IPS DF 4.7 (cell line): ENCODE data around the gene ZFPM1.

Experiments used
- DNase-seq: peaks from one replicate; pipeline ENCODE4 v3.0.0-alpha.2; 2013; ENCODE audit warnings: low spot score; ENCODE audit errors: extremely low read depth

The ZFPM1 gene

DNA sequence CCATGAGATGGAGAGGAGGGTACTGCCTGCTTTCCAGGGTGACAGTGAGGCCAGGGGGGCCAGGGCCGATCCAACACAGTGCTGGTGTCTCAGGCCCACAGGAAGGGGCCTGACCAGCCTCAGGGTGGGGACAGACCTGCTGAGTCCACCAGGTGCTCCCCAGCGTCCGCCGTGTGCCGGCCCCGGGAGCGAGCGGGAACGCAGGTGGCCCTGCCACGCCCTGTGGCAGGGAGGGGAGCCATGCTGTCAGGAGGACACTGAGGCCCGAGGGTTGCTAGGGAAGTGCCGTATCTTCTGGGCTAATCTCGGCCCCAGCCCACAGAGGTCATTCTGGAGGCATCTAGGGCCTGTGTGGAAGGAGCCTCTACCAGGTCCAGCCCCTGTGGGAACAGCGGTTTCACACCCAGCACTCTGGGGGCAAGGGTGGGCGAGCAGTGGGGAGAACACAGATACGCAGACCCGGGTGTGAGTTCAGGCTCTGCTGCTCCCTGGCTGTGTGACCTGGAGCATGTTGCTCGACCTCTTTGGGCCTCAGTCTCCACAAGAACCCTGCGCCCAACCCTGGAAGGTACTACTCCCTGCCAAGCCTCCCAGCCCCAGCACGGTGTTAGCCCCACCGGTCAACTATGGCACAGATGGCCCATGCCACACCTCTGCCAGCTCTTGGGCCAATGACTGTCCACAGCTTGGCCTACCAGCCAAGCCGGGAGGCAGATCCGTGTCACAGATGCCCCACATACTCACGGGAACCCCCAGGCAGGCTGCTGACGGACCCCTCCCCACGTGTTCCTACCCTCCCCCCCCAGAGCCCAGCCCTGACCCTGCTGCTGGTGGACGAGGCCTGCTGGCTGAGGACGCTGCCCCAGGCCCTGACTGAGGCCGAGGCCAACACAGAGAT is 73.2 kb downstream of the ZFPM1 start:
- DNase-seq, result no peak

DNA sequence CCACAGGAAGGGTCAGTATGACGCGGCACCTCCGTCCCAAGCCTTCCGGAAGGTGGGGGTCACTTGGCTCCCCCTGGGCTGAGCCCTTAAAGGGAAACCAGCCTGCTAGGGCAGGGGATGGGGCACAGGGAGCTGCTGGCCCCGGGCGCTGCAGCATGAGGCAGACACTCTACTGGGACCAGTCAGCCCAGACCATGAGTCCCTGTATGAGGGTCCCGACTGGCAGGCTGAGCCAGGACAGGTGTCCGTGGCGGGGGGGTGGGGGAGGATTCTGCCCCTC is 73.8 kb downstream of the ZFPM1 start:
- DNase-seq, result no peak

DNA sequence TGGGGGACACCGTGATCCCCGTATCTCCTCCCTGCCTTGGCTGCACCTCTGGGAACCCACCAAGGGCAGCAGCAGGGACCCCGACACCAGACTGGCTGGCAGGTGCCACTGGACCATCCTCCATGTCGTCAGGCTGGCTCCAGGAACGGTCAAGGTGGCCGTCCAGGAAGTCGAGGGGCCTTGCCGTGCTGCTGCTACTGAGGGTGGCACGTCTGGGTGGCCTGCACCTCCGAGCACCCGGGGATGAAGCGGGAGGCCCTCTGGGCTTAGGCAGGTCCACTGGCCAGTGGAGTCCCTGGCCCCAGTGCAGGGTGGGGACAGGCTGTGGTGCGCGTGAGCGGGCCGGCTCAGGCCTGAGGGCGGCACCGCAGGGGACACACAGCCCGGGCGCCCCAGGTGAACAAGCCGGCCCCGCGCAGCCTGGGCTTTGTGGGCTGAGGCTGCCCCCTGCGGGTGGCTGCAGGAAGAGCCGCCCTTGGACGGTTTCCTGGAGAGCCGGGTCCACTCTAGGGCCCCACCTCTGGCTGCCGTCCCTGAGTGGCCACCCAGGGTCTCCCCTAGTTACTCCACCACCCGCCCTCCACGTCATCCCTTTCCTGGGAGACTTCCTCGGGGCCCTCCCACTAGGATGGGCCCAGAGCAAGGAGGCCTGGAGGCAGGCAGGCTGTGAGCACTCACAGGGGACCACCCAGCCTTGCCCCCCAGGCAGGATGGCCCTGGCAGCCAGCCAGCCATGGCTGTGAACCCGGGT is 74.3 kb downstream of the ZFPM1 start:
- no peak for DNase-seq

DNA sequence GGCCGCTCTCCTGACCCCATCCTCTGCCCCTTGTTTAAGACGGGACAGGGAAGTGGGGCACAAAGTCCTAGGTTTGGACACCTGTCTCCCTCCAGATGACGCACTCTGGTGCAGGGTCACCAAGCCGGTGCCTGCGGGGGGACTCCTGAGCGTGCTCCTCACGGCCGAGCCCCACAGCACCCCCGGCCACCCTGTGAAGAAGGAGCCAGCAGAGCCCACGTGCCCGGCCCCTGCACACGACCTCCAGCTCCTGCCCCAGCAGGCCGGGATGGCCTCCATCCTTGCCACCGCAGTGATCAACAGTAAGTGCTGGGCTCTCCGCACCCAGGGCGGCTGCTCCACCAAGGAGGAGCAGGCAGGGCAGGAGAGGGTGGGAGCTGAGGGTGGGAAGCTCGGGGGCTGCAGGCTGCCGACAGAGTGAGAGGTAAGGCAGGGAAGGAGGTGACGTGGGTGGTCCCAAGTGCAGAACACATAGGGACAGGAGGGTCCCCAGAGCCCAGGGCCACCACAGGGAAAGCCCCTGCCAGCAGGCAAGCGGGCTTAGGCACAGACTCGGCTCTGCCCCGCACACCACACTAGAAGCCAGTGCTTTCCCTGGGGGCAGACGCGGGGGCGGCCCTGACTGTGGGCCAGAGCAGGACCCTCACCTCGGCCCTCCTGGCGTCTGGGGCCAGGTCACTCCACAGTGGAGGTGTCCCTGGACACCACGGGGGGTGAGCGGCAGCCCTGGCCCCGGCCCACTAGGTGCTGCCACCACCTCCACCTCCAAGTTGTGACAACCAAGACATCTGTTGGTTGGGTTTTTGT is 75.1 kb downstream of the ZFPM1 start:
- DNase-seq, result no peak

DNA sequence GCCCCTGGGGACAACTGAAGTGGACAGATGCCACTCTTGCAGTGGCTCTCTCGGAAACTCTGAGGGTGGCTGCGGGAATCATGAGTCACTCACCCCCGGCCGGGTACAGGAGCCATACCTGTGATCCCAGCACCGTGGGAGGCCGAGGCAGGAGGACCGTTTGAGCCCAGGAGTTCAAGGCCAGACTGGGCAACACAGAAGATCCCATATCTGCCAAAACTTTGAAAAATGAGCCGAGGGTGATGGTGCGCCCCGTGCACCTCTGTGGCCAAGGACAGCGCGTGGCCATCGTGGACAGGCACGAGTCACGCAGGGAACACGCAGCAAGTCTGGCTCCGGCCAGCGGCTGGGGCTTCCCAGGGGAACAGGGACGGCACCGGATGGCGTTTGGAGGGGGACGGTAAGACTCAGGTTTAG is 75.8 kb downstream of the ZFPM1 start:
- no peak for DNase-seq

DNA sequence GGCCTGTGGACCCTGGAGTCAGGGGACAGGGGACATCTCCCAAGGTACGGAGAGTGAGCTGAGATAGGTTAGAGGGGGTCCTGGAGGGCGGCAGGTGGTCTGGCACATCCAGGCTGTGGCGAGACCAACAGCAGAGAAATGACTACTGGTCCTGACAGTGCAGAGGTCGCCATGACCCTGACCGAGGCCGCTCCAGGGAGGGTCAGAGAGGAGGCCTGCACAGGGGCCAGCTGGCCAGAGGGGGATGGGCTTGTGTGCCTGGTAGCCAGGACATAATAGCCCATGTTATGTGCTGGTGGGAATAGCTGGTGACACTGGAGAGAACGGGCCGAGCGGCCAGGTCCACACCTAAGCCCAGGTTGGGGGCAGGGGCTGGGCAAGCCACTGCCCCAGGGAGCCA is 76.5 kb downstream of the ZFPM1 start:
- DNase-seq, result no peak

DNA sequence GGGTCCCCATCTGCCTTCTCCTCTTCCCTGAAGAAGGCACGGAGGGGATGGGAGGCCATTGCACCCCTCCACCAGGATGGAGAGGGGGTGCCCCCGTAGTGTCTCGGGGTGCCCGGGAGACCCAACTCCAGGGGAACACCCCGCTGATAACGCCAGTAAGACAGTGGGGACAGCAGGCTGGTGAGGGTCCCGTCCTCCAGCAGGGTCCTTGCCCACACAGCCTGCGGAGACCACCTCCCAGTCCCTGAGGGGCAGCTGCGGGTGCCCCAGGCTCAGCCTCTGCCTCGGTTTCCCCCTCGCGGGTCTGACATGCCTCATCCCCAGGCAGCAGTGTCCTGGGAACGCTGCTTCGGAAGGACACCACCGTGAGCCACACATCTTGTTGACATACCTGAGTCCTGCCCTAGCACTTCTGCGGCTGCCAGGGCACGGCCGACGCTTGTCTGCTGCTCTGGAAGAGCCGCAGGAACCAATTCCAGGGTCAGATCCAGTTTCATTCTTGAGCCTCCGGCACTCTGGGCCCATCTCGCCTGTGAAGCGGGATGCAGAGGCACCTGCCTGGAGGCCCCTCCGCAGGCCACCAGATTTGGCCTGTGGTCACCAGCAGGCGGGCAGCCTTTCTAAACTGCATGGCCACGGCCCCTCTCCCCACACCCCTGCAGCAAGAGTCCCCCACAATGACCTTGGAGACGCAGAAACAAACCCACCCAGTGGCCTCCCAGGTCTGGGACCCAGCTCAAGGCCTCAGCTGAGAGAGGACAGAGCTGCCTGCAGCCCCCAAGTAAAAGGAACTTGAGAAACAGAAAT is 77.2 kb downstream of the ZFPM1 start:
- DNase-seq, result no peak

DNA sequence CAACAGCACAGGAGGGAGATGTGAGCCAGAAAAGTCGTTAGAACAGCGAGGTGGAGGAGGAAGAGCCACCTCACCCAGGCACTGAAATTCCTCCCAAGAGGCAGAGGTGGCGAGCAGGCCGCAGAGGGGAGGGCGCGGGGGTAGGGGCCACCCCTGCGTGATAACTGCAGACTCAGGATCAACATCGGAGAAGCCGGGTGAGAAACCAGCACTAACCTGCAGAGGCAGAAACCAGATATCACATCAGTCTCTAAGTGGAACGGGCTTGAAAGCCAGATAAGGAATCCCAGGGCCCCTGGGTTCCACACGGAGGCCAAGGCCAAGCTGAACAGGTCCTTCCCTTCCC is 77.8 kb downstream of the ZFPM1 start:
- no peak for DNase-seq

DNA sequence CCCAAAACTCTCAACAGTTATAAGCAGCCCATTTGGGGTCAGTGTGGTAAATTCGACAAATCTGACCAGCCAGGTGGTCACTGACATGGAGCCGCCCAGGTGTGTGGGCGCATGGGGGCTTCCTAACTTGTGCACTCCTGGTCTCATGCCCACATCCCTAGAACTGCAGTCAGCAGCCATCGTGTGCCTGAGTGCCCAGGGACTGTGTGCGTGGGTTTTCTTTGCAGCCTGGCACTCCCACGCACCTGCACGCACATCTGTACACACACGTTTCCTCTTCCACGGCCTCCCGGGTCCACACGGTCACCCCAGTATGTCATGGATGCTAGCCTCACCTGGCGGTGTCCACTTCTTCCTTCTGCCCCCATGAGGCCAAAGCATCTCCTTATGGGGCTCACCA is 78.3 kb downstream of the ZFPM1 start:
- DNase-seq, result no peak

DNA sequence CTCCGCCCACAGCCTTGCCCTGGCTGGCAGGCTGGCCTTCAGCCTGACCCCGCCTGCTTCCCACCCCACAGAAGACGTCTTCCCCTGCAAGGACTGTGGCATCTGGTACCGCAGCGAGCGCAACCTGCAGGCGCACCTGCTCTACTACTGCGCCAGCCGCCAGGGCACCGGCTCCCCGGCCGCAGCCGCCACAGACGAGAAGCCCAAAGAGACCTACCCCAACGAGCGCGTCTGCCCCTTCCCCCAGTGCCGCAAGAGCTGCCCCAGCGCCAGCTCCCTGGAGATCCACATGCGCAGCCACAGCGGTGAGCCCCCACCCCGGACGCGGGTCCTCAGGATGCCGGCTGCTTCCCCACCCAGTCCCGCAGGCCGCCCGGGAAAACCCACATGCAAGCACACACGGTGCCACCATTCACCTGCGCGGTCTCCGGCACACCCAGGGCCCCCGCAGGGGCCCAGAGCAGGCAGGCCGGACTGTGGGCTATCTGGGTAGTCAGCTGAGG is 78.9 kb downstream of the ZFPM1 start:
- DNase-seq, result no peak

DNA sequence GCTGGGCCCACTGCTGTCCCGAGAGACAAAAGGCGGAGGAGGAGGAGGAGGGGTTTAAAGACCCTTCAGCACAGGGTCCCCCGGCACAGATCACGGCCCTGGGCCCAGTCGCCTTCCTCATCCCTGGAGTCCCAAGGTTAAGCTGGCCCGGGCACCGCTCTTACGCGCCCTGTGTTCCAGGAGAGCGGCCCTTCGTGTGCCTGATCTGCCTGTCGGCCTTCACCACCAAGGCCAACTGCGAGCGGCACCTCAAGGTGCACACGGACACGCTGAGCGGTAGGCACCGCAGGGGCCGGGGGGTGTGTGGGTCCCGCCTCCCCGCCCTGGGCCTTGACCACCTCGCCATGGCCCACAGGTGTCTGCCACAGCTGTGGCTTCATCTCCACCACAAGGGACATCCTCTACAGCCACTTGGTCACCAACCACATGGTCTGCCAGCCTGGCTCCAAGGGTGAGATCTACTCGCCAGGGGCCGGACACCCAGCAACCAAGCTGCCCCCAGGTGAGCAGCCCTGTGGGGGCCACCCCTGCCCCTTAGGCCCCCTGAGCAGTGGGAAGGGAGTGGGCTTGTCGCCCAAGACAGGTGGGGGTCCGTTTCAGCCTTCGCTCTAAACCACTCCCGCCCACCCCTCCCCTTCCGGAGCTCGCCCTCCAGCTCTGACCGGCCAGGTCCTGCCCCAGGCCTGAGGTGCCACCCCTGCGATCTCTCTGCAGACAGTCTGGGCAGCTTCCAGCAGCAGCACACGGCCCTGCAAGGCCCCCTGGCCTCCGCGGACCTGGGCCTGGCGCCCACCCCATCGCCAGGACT is 79.6 kb downstream of the ZFPM1 start:
- no peak for DNase-seq

DNA sequence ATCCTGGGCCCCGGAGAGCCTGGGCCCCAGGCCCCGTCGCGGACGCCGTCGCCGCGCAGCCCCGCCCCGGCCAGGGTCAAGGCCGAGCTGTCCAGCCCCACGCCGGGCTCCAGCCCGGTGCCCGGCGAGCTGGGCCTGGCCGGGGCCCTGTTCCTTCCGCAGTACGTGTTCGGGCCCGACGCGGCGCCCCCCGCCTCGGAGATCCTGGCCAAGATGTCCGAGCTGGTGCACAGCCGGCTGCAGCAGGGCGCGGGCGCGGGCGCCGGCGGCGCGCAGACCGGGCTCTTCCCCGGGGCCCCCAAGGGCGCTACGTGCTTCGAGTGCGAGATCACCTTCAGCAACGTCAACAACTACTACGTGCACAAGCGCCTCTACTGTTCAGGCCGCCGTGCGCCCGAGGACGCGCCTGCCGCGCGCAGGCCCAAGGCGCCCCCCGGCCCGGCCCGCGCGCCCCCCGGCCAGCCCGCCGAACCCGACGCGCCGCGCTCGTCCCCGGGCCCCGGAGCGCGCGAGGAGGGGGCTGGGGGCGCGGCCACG is 80.4 kb downstream of the ZFPM1 start:
- no peak for DNase-seq

DNA sequence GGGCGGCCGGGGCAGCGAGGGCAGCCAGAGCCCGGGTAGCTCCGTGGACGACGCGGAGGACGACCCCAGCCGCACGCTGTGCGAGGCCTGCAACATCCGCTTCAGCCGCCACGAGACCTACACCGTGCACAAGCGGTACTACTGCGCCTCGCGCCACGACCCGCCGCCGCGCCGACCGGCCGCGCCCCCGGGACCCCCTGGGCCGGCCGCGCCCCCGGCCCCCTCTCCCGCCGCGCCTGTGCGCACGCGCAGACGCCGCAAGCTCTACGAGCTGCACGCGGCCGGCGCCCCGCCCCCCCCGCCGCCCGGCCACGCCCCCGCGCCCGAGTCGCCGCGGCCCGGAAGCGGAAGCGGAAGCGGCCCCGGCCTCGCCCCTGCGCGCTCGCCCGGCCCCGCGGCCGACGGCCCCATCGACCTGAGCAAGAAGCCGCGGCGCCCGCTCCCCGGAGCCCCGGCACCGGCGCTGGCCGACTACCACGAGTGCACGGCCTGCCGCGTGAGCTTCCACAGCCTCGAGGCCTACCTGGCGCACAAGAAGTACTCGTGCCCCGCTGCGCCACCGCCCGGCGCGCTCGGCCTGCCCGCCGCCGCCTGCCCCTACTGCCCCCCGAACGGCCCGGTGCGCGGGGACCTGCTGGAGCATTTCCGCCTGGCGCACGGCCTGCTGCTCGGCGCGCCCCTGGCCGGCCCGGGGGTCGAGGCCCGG is 81.0 kb downstream of the ZFPM1 start:
- DNase-seq, result no peak

DNA sequence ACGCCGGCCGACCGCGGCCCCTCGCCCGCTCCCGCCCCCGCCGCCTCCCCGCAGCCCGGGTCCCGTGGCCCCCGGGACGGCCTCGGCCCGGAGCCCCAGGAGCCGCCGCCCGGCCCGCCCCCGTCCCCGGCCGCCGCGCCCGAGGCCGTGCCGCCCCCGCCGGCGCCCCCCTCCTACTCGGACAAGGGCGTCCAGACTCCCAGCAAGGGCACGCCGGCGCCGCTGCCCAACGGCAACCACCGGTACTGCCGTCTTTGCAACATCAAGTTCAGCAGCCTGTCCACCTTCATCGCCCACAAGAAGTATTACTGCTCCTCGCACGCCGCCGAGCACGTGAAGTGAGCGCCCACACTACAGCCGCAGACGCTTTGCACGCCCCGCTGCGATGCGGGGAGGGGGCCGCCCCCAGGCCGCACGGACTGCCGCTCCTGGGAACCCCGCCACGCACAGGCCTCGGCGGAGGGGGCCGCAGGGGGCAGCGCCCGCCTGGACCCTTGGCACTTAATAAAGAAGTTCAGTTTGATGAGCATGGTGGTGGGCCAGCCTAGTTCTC is 81.6 kb downstream of the ZFPM1 start:
- no peak for DNase-seq

DNA sequence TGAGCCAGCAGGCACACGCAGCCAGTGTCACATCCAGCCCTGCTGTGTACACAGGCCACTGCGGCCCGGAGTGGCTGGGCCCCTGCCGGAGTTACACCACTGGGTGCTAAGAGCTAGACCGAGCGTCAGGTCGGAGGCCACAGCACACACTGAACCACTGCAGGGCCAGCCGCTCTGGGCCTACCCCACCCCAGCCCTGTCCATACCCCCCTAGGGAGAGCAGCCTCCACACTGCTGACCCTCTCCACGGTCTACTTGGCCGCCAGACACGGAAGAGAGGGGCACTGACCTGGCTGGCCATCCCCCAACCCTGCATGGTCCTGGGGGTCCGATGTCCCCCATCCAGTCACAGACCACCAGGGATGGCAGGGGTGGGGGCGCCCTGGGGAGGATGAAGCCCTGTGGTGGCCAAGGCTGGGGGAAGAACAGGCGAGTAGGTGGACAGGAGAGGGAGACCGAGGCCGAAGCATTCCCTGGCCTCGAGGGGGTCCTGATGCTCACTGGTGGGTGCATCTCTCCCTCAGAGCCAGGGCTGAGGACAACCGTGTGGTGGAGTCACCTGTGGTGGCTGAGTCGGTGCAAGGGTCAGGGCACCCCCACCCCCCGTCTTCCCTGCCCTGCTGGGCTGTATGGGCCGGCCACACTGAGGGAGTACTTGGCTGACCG is 82.2 kb downstream of the ZFPM1 start:
- DNase-seq, result no peak

DNA sequence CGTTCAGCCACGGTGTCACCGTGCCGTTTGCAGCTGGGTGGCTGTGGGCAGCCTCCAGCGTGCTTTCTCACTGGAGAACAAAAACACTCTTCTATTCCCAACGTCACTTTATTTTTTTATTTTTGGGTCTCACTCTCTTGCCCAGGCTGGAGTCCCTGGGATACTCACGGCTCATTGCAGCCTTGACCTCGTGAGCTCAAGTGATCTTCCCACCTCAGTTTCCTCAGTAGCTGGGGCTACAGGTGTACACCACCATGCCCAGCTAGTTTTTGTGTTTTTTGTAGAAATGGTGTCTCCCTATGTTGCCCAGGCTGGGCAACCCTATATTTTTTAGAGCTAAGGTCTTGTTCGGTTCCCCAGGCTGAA is 82.8 kb downstream of the ZFPM1 start:
- DNase-seq, result no peak

DNA sequence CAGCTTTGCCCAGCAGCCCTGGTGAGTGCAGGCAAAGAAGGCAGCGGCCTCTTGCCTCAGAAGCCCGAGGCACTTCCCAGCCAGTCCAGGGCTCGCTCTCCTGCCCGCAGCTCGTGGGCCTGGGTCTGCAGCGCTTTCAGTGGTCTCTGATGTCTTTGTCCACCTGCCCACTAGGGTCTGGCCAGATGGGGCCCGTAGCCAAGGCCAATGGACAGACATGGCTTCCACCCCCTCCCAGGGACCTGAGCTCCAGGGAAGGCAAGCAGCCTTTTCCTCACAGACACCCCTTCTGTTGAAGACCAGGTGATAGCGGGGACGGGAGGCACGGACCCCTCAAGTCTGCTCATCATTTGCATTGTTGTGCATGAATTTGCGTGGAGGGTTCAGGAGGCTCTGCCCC is 83.4 kb downstream of the ZFPM1 start:
- DNase-seq, result no peak

DNA sequence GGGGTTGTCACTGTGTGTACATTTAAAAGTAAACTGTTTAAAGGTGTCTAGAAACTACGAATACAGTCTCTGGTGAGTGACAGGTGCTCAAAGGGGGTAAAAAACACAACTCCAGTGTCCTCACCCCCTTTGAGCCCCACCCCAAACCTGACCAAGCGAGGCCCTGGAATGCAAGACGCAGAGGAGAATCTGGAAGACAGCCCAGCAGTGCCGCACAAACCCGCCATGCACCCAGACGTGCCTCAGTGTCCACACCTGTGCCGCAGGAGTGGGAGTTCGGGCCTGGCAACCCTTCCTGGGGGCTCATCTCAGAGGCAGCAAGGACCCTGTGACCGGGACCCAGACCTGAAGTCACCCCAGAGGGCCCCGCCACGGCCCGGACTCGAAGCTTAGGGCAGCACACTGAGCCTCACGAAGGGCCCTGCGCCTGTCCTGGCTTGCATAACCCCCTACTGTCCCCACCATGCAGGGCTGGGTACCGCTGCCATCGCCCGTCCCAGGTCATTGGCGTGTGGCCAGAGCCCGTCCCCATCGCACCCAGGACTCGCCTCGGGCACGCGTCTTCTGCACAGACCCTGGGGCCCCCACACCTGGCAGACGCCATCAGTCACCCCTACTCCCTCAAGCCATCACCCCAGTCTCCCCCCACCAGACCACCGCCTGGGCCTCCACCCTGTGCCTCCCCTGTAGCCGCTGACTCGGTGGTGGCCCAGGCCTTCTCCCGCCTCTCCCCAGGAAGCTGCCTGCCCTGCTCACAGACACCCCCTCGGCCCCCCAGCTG is 84.1 kb downstream of the ZFPM1 start:
- no peak for DNase-seq
